Hepatocyte (in vitro differentiated cells): ENCODE results near the gene FAM114A2.

Experiments
- CTCF ChIP-seq: fragments of 200-600 bp; sonication (generic); IDR thresholded peaks from 2 replicates; pipeline ENCODE4 v1.5.1; 2016; ENCODE audit warnings: antibody characterized with exemption, mild to moderate bottlenecking; ENCODE audit not compliant: poor library complexity
- EZH2phosphoT487 ChIP-seq: fragments of 200-600 bp; sonication (generic); IDR thresholded peaks from one replicate; pipeline ENCODE4 v1.6.1; 2018; ENCODE audit warnings: antibody characterized with exemption, mild to moderate bottlenecking, low read depth, moderate library complexity; ENCODE audit not compliant: unreplicated experiment, severe bottlenecking

GRCh38 chr5:154047324-154047723, 8.6 kb upstream of the FAM114A2 start:
- TF ChIP-seq CTCF (no peak), EZH2phosphoT487 (no peak)
